HG03159 (cell line): ENCODE data around the gene A3GALT2.

ENCODE experiments used
- ATAC-seq: cut with Tn5 transposase; IDR thresholded peaks from one replicate; pipeline ENCODE4 v1.9.1; 2021; ENCODE audit warnings: mild to moderate bottlenecking, moderate library complexity; ENCODE audit not compliant: unreplicated experiment

Gene A3GALT2

GRCh38 chr1:33257207-33257771 is 63.6 kb downstream of the A3GALT2 start:
- no peak for ATAC-seq
